Kidney epithelial cell (primary cell): Measurements from ENCODE around the gene SAMD5. TPM values are rescaled to one million over a fixed set of nuclear protein-coding genes. Genes with fewer than 3 reads are reported as not detected.

Experiments
- DNase-seq: peaks from one replicate; pipeline ENCODE4 v3.0.0-alpha.2; 2010; ENCODE audit warnings: low read depth
- H3K27me3 ChIP-seq: 2 replicates; pipeline ENCODE4 v1.6.0; 2011; ENCODE audit warnings: low read length; ENCODE audit not compliant: control insufficient read depth, insufficient read depth
- H3K36me3 ChIP-seq: 2 replicates; pipeline ENCODE4 v1.5.1; 2011; ENCODE audit warnings: low read length; ENCODE audit not compliant: control insufficient read depth, insufficient read depth
- H3K4me3 ChIP-seq: 2 replicates; pipeline ENCODE4 v1.5.1; 2011; ENCODE audit warnings: low read depth, mild to moderate bottlenecking, control low read depth, low read length
- total RNA-seq: library from RNA; depleted of rRNA; stranded (reverse); fragments of >200 nt; gene quantifications from 2 replicates; pipeline ENCODE4 v1.2.3, GENCODE V29; 2015
- TF ChIP-seq, protein P1 (sequence below): IDR thresholded peaks from 2 replicates; pipeline ENCODE4 v1.5.1; 2011; ENCODE audit warnings: mild to moderate bottlenecking, moderate library complexity, low read length, control low read depth, inconsistent platforms; ENCODE audit not compliant: insufficient read depth, poor library complexity, severe bottlenecking

SAMD5 gene
- total RNA-seq, 1 donor from 2014 or later = 6.1 TPM

DNA sequence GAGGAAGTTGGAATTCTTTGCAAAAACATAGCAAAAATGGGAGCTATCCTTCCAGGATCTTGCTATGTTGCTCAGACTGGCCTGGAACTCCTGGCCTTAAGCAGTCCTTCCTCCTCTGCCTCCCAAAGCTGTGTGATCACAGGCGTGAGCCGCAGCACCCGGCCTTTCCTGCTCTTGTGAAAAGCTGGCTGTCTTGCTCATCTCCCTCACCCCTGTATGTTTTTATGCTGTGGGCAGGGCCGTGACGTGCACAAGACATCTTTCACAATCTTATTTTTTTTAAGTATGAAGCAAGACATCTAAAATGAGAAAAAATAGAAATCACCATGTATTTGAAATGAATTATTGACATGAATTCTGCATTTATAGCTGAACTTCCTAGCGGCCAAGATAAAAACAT, 110.4 kb downstream of the SAMD5 start:
- H3K4me3 ChIP-seq = no peak overlapping the region
- H3K27me3 ChIP-seq = no peaks in the 10 kb centered on the region
- TF ChIP-seq, protein P1, sequence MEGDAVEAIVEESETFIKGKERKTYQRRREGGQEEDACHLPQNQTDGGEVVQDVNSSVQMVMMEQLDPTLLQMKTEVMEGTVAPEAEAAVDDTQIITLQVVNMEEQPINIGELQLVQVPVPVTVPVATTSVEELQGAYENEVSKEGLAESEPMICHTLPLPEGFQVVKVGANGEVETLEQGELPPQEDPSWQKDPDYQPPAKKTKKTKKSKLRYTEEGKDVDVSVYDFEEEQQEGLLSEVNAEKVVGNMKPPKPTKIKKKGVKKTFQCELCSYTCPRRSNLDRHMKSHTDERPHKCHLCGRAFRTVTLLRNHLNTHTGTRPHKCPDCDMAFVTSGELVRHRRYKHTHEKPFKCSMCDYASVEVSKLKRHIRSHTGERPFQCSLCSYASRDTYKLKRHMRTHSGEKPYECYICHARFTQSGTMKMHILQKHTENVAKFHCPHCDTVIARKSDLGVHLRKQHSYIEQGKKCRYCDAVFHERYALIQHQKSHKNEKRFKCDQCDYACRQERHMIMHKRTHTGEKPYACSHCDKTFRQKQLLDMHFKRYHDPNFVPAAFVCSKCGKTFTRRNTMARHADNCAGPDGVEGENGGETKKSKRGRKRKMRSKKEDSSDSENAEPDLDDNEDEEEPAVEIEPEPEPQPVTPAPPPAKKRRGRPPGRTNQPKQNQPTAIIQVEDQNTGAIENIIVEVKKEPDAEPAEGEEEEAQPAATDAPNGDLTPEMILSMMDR = no peak
- H3K36me3 ChIP-seq = no peaks in the 10 kb centered on the region
- DNase-seq = no peak
